Neuronal stem cell (in vitro differentiated cells): Measurements from ENCODE around the gene PCCA.

Experiments used
- DNase-seq: peaks from one replicate; pipeline ENCODE4 v3.0.0-alpha.2; 2013; ENCODE audit warnings: low spot score
- H2AFZ ChIP-seq: one replicate; pipeline ENCODE4 v1.6.1; 2013; ENCODE audit warnings: mild to moderate bottlenecking, low read length, inconsistent platforms
- H2AK5ac ChIP-seq: 2 replicates; pipeline ENCODE4 v1.6.1; 2013; ENCODE audit warnings: low read depth, mild to moderate bottlenecking, inconsistent platforms, low read length, moderate library complexity, mixed read lengths
- H2BK120ac ChIP-seq: 2 replicates; pipeline ENCODE4 v1.6.1; 2013; ENCODE audit warnings: low read depth, mild to moderate bottlenecking, inconsistent platforms, low read length, moderate library complexity, mixed read lengths
- H2BK12ac ChIP-seq: one replicate; pipeline ENCODE4 v1.6.1; 2013; ENCODE audit warnings: low read length, inconsistent platforms
- H2BK15ac ChIP-seq: 2 replicates; pipeline ENCODE4 v1.6.1; 2013; ENCODE audit warnings: mild to moderate bottlenecking, low read length, inconsistent platforms, mixed read lengths
- H2BK5ac ChIP-seq: one replicate; pipeline ENCODE4 v1.6.1; 2013; ENCODE audit warnings: inconsistent platforms, mild to moderate bottlenecking, low read length, moderate library complexity
- H3K14ac ChIP-seq: one replicate; pipeline ENCODE4 v1.6.1; 2013; ENCODE audit warnings: low read length, inconsistent platforms
- H3K18ac ChIP-seq: 2 replicates; pipeline ENCODE4 v1.6.1; 2013; ENCODE audit warnings: low read length, inconsistent platforms
- H3K23ac ChIP-seq: 2 replicates; pipeline ENCODE4 v1.6.1; 2013; ENCODE audit warnings: low read depth, mild to moderate bottlenecking, mixed read lengths, low read length, inconsistent platforms; ENCODE audit not compliant: poor library complexity
- H3K27ac ChIP-seq: replicated peaks from 3 replicates; pipeline ENCODE4 v1.5.1; 2013; ENCODE audit warnings: low read length, inconsistent platforms
- H3K27me3 ChIP-seq, 3 experiments: 2 replicates each; pipeline ENCODE4 v1.6.1; 2013; ENCODE audit warnings: low read length in 3 of 3, mild to moderate bottlenecking in 2 of 3, inconsistent platforms in 1 of 3, low read depth in 1 of 3, mixed read lengths in 1 of 3, moderate library complexity in 1 of 3; ENCODE audit not compliant: control insufficient read depth in 3 of 3, insufficient read depth in 3 of 3
- H3K36me3 ChIP-seq, 2 donors: replicated peaks in 1 of 2; 2 replicates each; pipeline ENCODE4 v1.6.1; 2013; ENCODE audit warnings: low read length in 2 of 2; ENCODE audit not compliant: control insufficient read depth in 2 of 2, insufficient read depth in 2 of 2
- H3K4ac ChIP-seq: 2 replicates; pipeline ENCODE4 v1.6.1; 2013; ENCODE audit warnings: inconsistent platforms, mild to moderate bottlenecking, low read length, moderate library complexity
- H3K4me1 ChIP-seq, 2 donors: 1 replicate in 1 of 2; 2 replicates in 1 of 2; pipeline ENCODE4 v1.6.1; 2013; ENCODE audit warnings: low read length in 2 of 2, low read depth in 1 of 2; ENCODE audit not compliant: control insufficient read depth in 2 of 2, insufficient read depth in 1 of 2
- H3K4me2 ChIP-seq: one replicate; pipeline ENCODE4 v1.6.1; 2013; ENCODE audit warnings: mild to moderate bottlenecking, low read length, inconsistent platforms; ENCODE audit not compliant: insufficient read depth, poor library complexity, severe bottlenecking
- H3K4me3 ChIP-seq, 2 donors: 2 replicates each; pipeline ENCODE4 v1.5.1; 2013; ENCODE audit warnings: low read length in 2 of 2, mild to moderate bottlenecking in 2 of 2, inconsistent platforms in 1 of 2, moderate library complexity in 1 of 2
- H3K79me1 ChIP-seq: one replicate; pipeline ENCODE4 v1.6.1; 2013; ENCODE audit warnings: low read depth, mild to moderate bottlenecking, inconsistent platforms, low read length, moderate library complexity
- H3K9ac ChIP-seq: one replicate; pipeline ENCODE4 v1.6.1; 2013; ENCODE audit warnings: mild to moderate bottlenecking, low read depth, low read length, inconsistent platforms; ENCODE audit not compliant: poor library complexity
- H3K9me3 ChIP-seq, 2 donors: replicated peaks in 1 of 2; 2 replicates each; pipeline versions ENCODE3 to v1.6.1; 2013; ENCODE audit warnings: low read length in 2 of 2, mild to moderate bottlenecking in 2 of 2, inconsistent platforms in 1 of 2, low read depth in 1 of 2, mixed read lengths in 1 of 2, moderate library complexity in 1 of 2; ENCODE audit not compliant: control insufficient read depth in 2 of 2, insufficient read depth in 1 of 2
- H4K8ac ChIP-seq: one replicate; pipeline ENCODE4 v1.6.1; 2013; ENCODE audit warnings: low read depth, mild to moderate bottlenecking, inconsistent platforms, low read length, moderate library complexity
- H4K91ac ChIP-seq: one replicate; pipeline ENCODE4 v1.6.1; 2013; ENCODE audit warnings: low read length, low read depth, mild to moderate bottlenecking, inconsistent platforms; ENCODE audit not compliant: poor library complexity
- WGBS, 2 donors: extraction: QIAGEN DNeasy Blood & Tissue Kit; methylation state at CpG; one replicate each; pipeline ENCODE4 v1.1.7; 2013; ENCODE audit warnings: missing lambda C conversion rate in 2 of 2, mixed read lengths in 1 of 2; ENCODE audit not compliant: insufficient read length in 2 of 2, insufficient replicate concordance in 1 of 2; ENCODE audit errors: extremely low coverage in 2 of 2; 5-methylcytosine and 5-hydroxymethylcytosine counted together

The PCCA gene

DNA sequence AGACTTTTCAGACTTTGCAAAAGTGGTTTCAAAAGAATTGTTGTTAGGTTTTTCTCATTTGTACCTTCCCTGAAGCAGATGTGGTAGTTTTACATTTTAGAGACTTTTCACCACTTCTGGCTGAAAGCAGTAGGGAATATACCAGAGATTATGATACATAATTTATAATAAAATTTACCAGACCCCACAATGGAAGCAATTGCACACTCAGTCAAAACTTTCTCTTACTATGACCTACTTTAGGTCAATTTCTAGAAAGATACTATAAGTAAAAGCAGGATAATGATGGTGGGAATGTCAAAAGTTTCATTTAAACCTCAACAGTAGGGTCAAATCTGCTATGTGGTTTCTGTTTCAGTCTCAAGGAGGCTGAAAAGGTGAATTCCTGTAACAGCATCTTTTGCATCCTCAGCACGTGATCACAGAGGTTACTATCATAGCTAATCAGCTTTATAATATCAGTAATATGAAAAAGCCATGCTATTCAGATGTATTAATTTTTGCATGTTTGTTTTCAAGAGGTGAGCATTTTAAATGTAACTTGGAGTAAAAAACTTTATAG, 26.9 kb downstream of the PCCA start:
- Histone ChIP-seq H3K79me1 (no peaks in the 10 kb centered on the region), H3K9me3 (peaks cover 0 to 10% of the 10 kb centered on the region in 2 donors), H4K91ac (no peak overlapping the region), H3K4me2 (no peak overlapping the region), H4K8ac (no peak overlapping the region), H3K4ac (no peak overlapping the region), H3K27me3 (no peaks in the 10 kb centered on the region), H3K27ac (no peak overlapping the region), H3K36me3 (peaks cover 2 to 83% of the 10 kb centered on the region in 2 donors), H2AK5ac (no peak overlapping the region), H3K18ac (no peak overlapping the region), H3K23ac (no peak overlapping the region), H2BK120ac (no peak overlapping the region), H3K9ac (no peak overlapping the region), H3K14ac (no peak overlapping the region), H2BK12ac (no peak overlapping the region), H3K4me3 (no peak overlapping the region), H2AFZ (no peak overlapping the region), H3K4me1 (no peaks in the 10 kb centered on the region), H2BK5ac (no peak overlapping the region), H2BK15ac (no peak overlapping the region)
- DNase-seq, result no peak
- no CpG with 5 or more reads among the region's 1 CpG for WGBS, 2 donors

DNA sequence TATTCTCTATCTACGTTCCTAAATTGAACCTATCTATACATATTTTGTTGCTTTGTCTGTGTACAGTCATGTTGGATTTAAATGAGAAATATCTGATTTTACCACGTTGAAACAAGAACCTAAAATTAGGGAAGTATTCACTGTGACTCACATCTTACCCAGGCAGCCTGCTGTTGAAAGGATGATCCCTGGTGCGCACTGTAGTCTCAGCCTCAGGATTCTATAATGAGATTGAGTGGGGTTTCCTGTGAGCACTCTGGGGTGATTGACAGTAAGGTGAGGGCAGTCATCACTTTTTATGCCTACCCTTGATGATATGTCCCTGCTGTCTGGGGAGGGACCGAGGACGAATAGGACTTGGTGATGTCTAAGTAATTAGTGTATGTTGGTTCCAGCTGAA, 35.4 kb downstream of the PCCA start:
- no peaks in the 10 kb centered on the region for H3K79me1 ChIP-seq
- H3K4me2 ChIP-seq, result no peak overlapping the region
- H3K4ac ChIP-seq, result no peak overlapping the region
- no peak overlapping the region for H2BK120ac ChIP-seq
- no peak overlapping the region for H2BK5ac ChIP-seq
- H3K9ac ChIP-seq, result no peak overlapping the region
- peaks cover 0 to 47% of the 10 kb centered on the region in 2 donors for H3K36me3 ChIP-seq
- no peaks in the 10 kb centered on the region for H3K27me3 ChIP-seq
- no peak overlapping the region for H2AFZ ChIP-seq
- H3K4me3 ChIP-seq, result no peak overlapping the region
- peaks cover 0 to 2% of the 10 kb centered on the region in 2 donors for H3K4me1 ChIP-seq
- no peak overlapping the region for H3K27ac ChIP-seq
- no peak for DNase-seq
- no peak overlapping the region for H2AK5ac ChIP-seq
- no peak overlapping the region for H2BK15ac ChIP-seq
- H4K8ac ChIP-seq, result no peak overlapping the region
- WGBS, 2 donors, result no CpG with 5 or more reads among the region's 5 CpGs
- H2BK12ac ChIP-seq, result no peak overlapping the region
- no peak overlapping the region for H4K91ac ChIP-seq
- H3K14ac ChIP-seq, result no peak overlapping the region
- no peak overlapping the region for H3K23ac ChIP-seq
- H3K9me3 ChIP-seq, result peaks cover 0 to 30% of the 10 kb centered on the region in 2 donors
- no peak overlapping the region for H3K18ac ChIP-seq

DNA sequence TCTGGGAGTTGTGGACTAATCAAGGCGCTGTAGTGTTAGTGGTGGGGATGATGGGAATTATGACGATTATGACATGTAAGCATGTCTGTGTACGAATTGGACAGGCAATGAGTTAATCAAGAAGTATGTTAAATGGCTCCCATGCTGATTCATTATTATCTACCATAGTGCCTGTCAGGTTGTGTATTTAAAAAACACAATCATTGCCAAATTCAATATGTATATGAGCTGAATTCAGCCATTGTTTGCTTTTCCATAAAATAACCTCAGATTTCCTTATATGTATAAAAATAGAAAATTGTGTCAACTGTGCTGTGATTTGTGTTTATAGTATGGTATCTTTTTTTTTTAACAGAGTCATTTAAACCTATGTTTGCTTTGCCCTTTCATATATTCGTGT, 37.1 kb downstream of the PCCA start:
- H2BK15ac ChIP-seq, result no peak overlapping the region
- no peak overlapping the region for H2AFZ ChIP-seq
- H4K8ac ChIP-seq, result no peak overlapping the region
- H3K23ac ChIP-seq, result no peak overlapping the region
- no peak overlapping the region for H3K4me2 ChIP-seq
- H3K18ac ChIP-seq, result no peak overlapping the region
- no peak overlapping the region for H3K14ac ChIP-seq
- H3K79me1 ChIP-seq, result no peaks in the 10 kb centered on the region
- H3K4me3 ChIP-seq, result no peak overlapping the region
- H2BK12ac ChIP-seq, result no peak overlapping the region
- H3K9ac ChIP-seq, result no peak overlapping the region
- H4K91ac ChIP-seq, result no peak overlapping the region
- H3K27ac ChIP-seq, result no peak overlapping the region
- H3K27me3 ChIP-seq, result no peaks in the 10 kb centered on the region
- no peak overlapping the region for H2AK5ac ChIP-seq
- peaks cover 0 to 22% of the 10 kb centered on the region in 2 donors for H3K9me3 ChIP-seq
- DNase-seq, result no peak
- no CpG with 5 or more reads among the region's 4 CpGs for WGBS, 2 donors
- H2BK5ac ChIP-seq, result no peak overlapping the region
- peaks cover 0 to 34% of the 10 kb centered on the region in 2 donors for H3K36me3 ChIP-seq
- H3K4me1 ChIP-seq, result peaks cover 0 to 4% of the 10 kb centered on the region in 2 donors
- H3K4ac ChIP-seq, result no peak overlapping the region
- no peak overlapping the region for H2BK120ac ChIP-seq

DNA sequence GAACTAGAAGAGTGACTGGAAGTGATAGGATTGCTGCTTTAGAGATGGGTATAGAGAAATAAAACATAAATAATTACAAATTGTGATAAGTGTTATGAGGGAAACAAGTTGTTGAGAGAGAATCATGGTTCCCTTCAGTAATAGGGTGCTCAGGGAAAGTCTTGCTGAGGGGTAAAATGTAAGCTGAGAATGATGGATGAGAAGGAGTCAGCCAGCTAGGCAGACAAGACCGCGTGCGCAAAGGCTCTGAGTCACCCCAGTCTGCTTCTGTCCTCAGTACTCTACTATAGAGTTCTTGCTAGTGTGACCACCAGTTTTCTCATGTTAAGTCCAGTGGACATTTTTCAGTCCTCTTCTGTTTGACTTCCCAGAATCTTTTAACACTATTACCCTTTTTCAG, 39.5 kb downstream of the PCCA start:
- H3K4me1 ChIP-seq, result peaks cover 0 to 4% of the 10 kb centered on the region in 2 donors
- H3K4ac ChIP-seq, result no peak overlapping the region
- no peak overlapping the region for H2BK15ac ChIP-seq
- no peak overlapping the region for H2AK5ac ChIP-seq
- no peak overlapping the region for H2BK12ac ChIP-seq
- H3K79me1 ChIP-seq, result no peaks in the 10 kb centered on the region
- WGBS, 2 donors, result no CpG with 5 or more reads among the region's 3 CpGs
- no peak overlapping the region for H4K91ac ChIP-seq
- H3K18ac ChIP-seq, result no peak overlapping the region
- H2BK5ac ChIP-seq, result no peak overlapping the region
- H2AFZ ChIP-seq, result no peak overlapping the region
- H4K8ac ChIP-seq, result no peak overlapping the region
- no peak overlapping the region for H3K23ac ChIP-seq
- peaks cover 0 to 24% of the 10 kb centered on the region in 2 donors for H3K36me3 ChIP-seq
- no peaks in the 10 kb centered on the region for H3K27me3 ChIP-seq
- no peak overlapping the region for H3K4me3 ChIP-seq
- H3K9ac ChIP-seq, result no peak overlapping the region
- H3K27ac ChIP-seq, result no peak overlapping the region
- H3K9me3 ChIP-seq, result peaks cover 0 to 6% of the 10 kb centered on the region in 2 donors
- H2BK120ac ChIP-seq, result no peak overlapping the region
- no peak overlapping the region for H3K14ac ChIP-seq
- DNase-seq, result no peak
- no peak overlapping the region for H3K4me2 ChIP-seq
